H9 (cell line): Measurements from ENCODE around the gene PRRC2B. TPM values are rescaled to one million over a fixed set of nuclear protein-coding genes. Genes with fewer than 3 reads are reported as not detected.

Experiments
- total RNA-seq: library from RNA; stranded (reverse); gene quantifications from 2 replicates; pipeline ENCODE4 v1.2.1, GENCODE V29; 2021

Gene PRRC2B
- total RNA-seq, 1 experiment from 2014 or later: 251 TPM

Other genes starting within 250 kb of the PRRC2B start
- 1.9 and 2.1 TPM in 2 replicates for gene FAM78A, start 117.6 kb upstream of the PRRC2B start, total RNA-seq
- gene PLPP7, start 104.4 kb upstream of the PRRC2B start, total RNA-seq: 1.9 and 2.4 TPM in 2 replicates
- 34.0 and 34.1 TPM in 2 replicates for gene POMT1, start 108.8 kb downstream of the PRRC2B start, total RNA-seq
- gene UCK1, start 137.2 kb downstream of the PRRC2B start, total RNA-seq: 51.2 and 54.2 TPM in 2 replicates
- gene PRRT1B, start 151.4 kb downstream of the PRRC2B start, total RNA-seq: 0.72 and 1.0 TPM in 2 replicates